Psoas muscle (tissue), 8 donors: ENCODE measurements around the gene TNFRSF14. TPM values are rescaled to one million over a fixed set of nuclear protein-coding genes. Genes with fewer than 3 reads are reported as not detected.

Experiments
- ATAC-seq, 4 donors: fragments of 200-7000 bp; cut with Tn5 transposase; one replicate each; pipeline ENCODE4 v1.9.1; 2020; ENCODE audit warnings: moderate library complexity in 3 of 4, mild to moderate bottlenecking in 2 of 4
- DNase-seq, 2 donors: peaks; one replicate each; pipeline ENCODE4 v3.0.0-alpha.2; 2020
- H3K27ac ChIP-seq: fragments of 200-600 bp; one replicate; pipeline ENCODE4 v1.8.0; 2022
- H3K27me3 ChIP-seq, 3 donors: fragments of 200-600 bp in 1 of 3; one replicate each; pipeline versions ENCODE4 v1.6.1 to v1.8.0; 2013 to 2022; ENCODE audit warnings: low read length in 2 of 3, mild to moderate bottlenecking in 2 of 3, moderate library complexity in 1 of 3; ENCODE audit not compliant: insufficient read depth in 3 of 3
- H3K36me3 ChIP-seq, 2 donors: fragments of 200-600 bp in 1 of 2; one replicate each; pipeline versions ENCODE4 v1.6.1 to v1.8.0; 2013 to 2022; ENCODE audit warnings: low read depth in 1 of 2, mild to moderate bottlenecking in 1 of 2, moderate library complexity in 1 of 2; ENCODE audit not compliant: insufficient read depth in 1 of 2
- H3K4me1 ChIP-seq: fragments of 200-600 bp; one replicate; pipeline ENCODE4 v1.8.0; 2022
- H3K4me3 ChIP-seq: fragments of 200-600 bp; one replicate; pipeline ENCODE4 v1.8.0; 2022; ENCODE audit warnings: mild to moderate bottlenecking
- H3K9me3 ChIP-seq: fragments of 200-600 bp; one replicate; pipeline ENCODE4 v1.8.0; 2022
- WGBS, 3 donors: extraction: QIAGEN DNeasy Blood & Tissue Kit; methylation state at CpG; one replicate each; pipeline versions ENCODE4 v1.1.6 to v1.1.7; 2013; 5-methylcytosine and 5-hydroxymethylcytosine counted together
- intact Hi-C, 2 donors: fragments of 100-400 bp; cut with DNase I; formaldehyde crosslinking; loops; one replicate each; pipeline versions ENCODE4 v1.11.0 to v1.14.2; 2022
- polyA plus RNA-seq, 3 donors: library from polyadenylated mRNA; stranded (reverse); fragments of 200-250 nt; gene quantifications; one replicate each; pipeline ENCODE4 v1.2.3, GENCODE V29; 2013
- total RNA-seq, 4 donors: library from RNA; stranded (reverse); fragmentation: NEBNext Ultra II Directional in 2 of 4; extraction: Animal tissue kit (Norgen Biotek cat#: 25700) in 2 of 4; gene quantifications; one replicate each; pipeline versions ENCODE4 v1.2.1 to v1.2.4, GENCODE V29; 2021 to 2023
- TF ChIP-seq, protein P1 (sequence below): fragments of 200-600 bp; IDR thresholded peaks from one replicate; pipeline ENCODE4 v1.8.0; 2022; ENCODE audit warnings: antibody characterized with exemption
- donor health status: healthy with polysubstance abuse.
- donor health status: DM: no; HTN: no; CAD: no; lungs with moderate emphysema.
- donor health status: Bipolar disorder and iron deficiency.
- donor health status: healthy.
- donor health status: DM: yes; HTN: yes; CAD: no.
- donor health status: DM: no; HTN: no; CAD: no.
- donor health status: DM: no; HTN: no; CAD: no.
- donor health status: DM: yes; HTN: yes; CAD: no.

TNFRSF14 gene
- total and polyA plus RNA-seq, 7 donors, result 6.2 to 10.8 (median 8.2) TPM

- 66 to 73% (median 69%) methylated on average over 15 of the region's 15 CpGs for WGBS, 3 donors
- TF ChIP-seq, protein P1, sequence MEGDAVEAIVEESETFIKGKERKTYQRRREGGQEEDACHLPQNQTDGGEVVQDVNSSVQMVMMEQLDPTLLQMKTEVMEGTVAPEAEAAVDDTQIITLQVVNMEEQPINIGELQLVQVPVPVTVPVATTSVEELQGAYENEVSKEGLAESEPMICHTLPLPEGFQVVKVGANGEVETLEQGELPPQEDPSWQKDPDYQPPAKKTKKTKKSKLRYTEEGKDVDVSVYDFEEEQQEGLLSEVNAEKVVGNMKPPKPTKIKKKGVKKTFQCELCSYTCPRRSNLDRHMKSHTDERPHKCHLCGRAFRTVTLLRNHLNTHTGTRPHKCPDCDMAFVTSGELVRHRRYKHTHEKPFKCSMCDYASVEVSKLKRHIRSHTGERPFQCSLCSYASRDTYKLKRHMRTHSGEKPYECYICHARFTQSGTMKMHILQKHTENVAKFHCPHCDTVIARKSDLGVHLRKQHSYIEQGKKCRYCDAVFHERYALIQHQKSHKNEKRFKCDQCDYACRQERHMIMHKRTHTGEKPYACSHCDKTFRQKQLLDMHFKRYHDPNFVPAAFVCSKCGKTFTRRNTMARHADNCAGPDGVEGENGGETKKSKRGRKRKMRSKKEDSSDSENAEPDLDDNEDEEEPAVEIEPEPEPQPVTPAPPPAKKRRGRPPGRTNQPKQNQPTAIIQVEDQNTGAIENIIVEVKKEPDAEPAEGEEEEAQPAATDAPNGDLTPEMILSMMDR, result no peak
- H3K36me3 ChIP-seq, result no peaks in the 10 kb centered on the region
- DNase-seq, result no peak
- intact Hi-C loops, result no loop called here
- no peaks in the 10 kb centered on the region for H3K4me1 ChIP-seq
- no peak overlapping the region for H3K4me3 ChIP-seq
- H3K27ac ChIP-seq, result no peak overlapping the region
- peaks cover 0 to 28% (median 3%) of the 10 kb centered on the region in 3 donors for H3K27me3 ChIP-seq
- ATAC-seq, result no peak
- H3K9me3 ChIP-seq, result no peaks in the 10 kb centered on the region
Observed at GRCh38 chr1:2592672-2593071, 36.5 kb downstream of the TNFRSF14 start.

- DNase-seq, result no peak
- TF ChIP-seq, protein P1, result no peak
- no peaks in the 10 kb centered on the region for H3K9me3 ChIP-seq
- intact Hi-C loops, result no loop called here
- no peak for ATAC-seq
- H3K27me3 ChIP-seq, result peaks cover 0 to 28% (median 3%) of the 10 kb centered on the region in 3 donors
- H3K4me3 ChIP-seq, result no peak overlapping the region
- WGBS, 3 donors, result 51 to 52% (median 52%) methylated on average over 25 to 26 of the region's 26 CpGs
- H3K4me1 ChIP-seq, result no peaks in the 10 kb centered on the region
- no peak overlapping the region for H3K27ac ChIP-seq
- no peaks in the 10 kb centered on the region for H3K36me3 ChIP-seq
Observed at GRCh38 chr1:2593251-2593878, 37.2 kb downstream of the TNFRSF14 start.

DNA sequence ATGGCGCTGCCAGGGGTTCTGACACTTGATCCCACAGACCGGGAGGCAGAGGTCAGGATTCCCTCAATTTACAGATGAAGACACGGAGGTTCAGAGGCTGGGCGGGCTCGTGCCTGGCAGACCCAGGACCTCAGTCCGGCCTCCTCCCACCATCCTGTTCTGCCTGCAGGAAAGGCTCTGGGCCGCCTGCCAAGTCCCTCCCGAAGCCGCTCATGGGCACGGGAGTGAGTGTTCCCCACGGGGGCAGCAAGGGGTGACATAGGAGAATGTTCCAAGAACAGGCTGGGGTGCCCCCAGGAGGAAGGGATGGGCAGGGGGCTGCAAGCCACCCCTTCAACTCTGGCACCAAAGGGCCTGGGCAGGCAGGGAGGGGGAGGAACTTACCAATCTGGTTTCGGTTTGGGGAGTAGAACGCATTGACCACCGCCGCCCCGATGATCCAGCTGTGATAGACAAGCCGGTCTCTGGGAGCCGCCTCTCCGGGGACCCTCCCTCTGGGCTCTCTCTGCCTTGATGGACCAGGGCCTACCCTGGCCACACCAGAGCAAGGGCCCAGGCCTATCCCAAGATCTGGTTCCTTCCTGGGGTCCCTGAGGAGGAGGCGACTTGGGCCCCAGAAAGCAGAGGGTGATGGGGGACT, 38.0 kb downstream of the TNFRSF14 start:
- Histone ChIP-seq H3K27me3 (peaks cover 0 to 28% (median 3%) of the 10 kb centered on the region in 3 donors), H3K4me1 (no peaks in the 10 kb centered on the region), H3K4me3 (peak overlapping the region; percentile 32), H3K27ac (no peak overlapping the region), H3K9me3 (no peaks in the 10 kb centered on the region), H3K36me3 (no peaks in the 10 kb centered on the region)
- intact Hi-C loops, result no loop called here
- peak in 1 of 4 donors; percentile 37 for ATAC-seq
- DNase-seq, result peak; percentile 51 to 62
- TF ChIP-seq, protein P1, result no peak
- WGBS, 3 donors, result 29 to 36% (median 34%) methylated on average over 20 of the region's 20 CpGs

GRCh38 chr1:2594641-2595131, 38.5 kb downstream of the TNFRSF14 start:
- WGBS, 3 donors, result 78 to 88% (median 86%) methylated on average over 12 to 17 of the region's 17 CpGs
- H3K4me3 ChIP-seq, result no peak overlapping the region
- intact Hi-C loops, result no loop called here
- TF ChIP-seq, protein P1, result no peak
- peaks cover 0 to 28% (median 3%) of the 10 kb centered on the region in 3 donors for H3K27me3 ChIP-seq
- no peak overlapping the region for H3K27ac ChIP-seq
- DNase-seq, result peak in 1 of 2 donors; percentile 58
- H3K36me3 ChIP-seq, result no peaks in the 10 kb centered on the region
- no peak for ATAC-seq
- no peaks in the 10 kb centered on the region for H3K9me3 ChIP-seq
- H3K4me1 ChIP-seq, result no peaks in the 10 kb centered on the region
